ENCODE results near the gene LPO.

The LPO gene

GRCh38 chr17:58268774-58269556 lies 30.6 kb downstream of the LPO start:
- TF ChIP-seq RAD21 (IDR thresholded peaks at IDR 0.05; ENCODE audit: low read depth), result no peak
- no peak for TF ChIP-seq MAX (IDR thresholded peaks at IDR 0.05)
- no peak for TF ChIP-seq USF1 (IDR thresholded peaks at IDR 0.05)
- no peak for TF ChIP-seq CREB1 (IDR thresholded peaks at IDR 0.05; ENCODE audit: low read depth)
- TF ChIP-seq NFIC (IDR thresholded peaks at IDR 0.05), result no peak
- TF ChIP-seq REST (IDR thresholded peaks at IDR 0.05; ENCODE audit: low read depth), result no peak
- TF ChIP-seq CEBPB (IDR thresholded peaks at IDR 0.05), result no peak
- TF ChIP-seq TAF1 (IDR thresholded peaks at IDR 0.05; ENCODE audit: low read depth), result no peak
- TF ChIP-seq ZBTB7A (IDR thresholded peaks at IDR 0.05; ENCODE audit: low read depth), result no peak
- no peak for TF ChIP-seq YY1 (IDR thresholded peaks at IDR 0.05; ENCODE audit: low read depth)
- TF ChIP-seq EGR1 (IDR thresholded peaks at IDR 0.05), result no peak
- TF ChIP-seq EP300 (IDR thresholded peaks at IDR 0.05; ENCODE audit: borderline replicate concordance), result no peak
- no peak for TF ChIP-seq FOXM1 (IDR thresholded peaks at IDR 0.05; ENCODE audit: borderline replicate concordance, low read depth)
- TF ChIP-seq TEAD4 (IDR thresholded peaks at IDR 0.05), result no peak
- no peak for TF ChIP-seq TCF12 (IDR thresholded peaks at IDR 0.05; ENCODE audit: low read depth)

- TF ChIP-seq ZBTB7A (IDR thresholded peaks at IDR 0.05; ENCODE audit: low read depth), result no peak
- no peak for TF ChIP-seq EP300 (IDR thresholded peaks at IDR 0.05; ENCODE audit: borderline replicate concordance)
- TF ChIP-seq REST (IDR thresholded peaks at IDR 0.05; ENCODE audit: low read depth), result no peak
- TF ChIP-seq YY1 (IDR thresholded peaks at IDR 0.05; ENCODE audit: low read depth), result no peak
- no peak for TF ChIP-seq TAF1 (IDR thresholded peaks at IDR 0.05; ENCODE audit: low read depth)
- no peak for TF ChIP-seq TEAD4 (IDR thresholded peaks at IDR 0.05)
These were observed 31.3 kb downstream of the LPO start for GRCh38 chr17:58269557-58270291.

- TF ChIP-seq FOXM1 (IDR thresholded peaks at IDR 0.05; ENCODE audit: borderline replicate concordance, low read depth) (no peak), TAF1 (IDR thresholded peaks at IDR 0.05; ENCODE audit: low read depth) (no peak), CEBPB (IDR thresholded peaks at IDR 0.05) (no peak), TCF12 (IDR thresholded peaks at IDR 0.05; ENCODE audit: low read depth) (no peak), REST (IDR thresholded peaks at IDR 0.05; ENCODE audit: low read depth) (no peak), TEAD4 (IDR thresholded peaks at IDR 0.05) (no peak), CREB1 (IDR thresholded peaks at IDR 0.05; ENCODE audit: low read depth) (no peak), RAD21 (IDR thresholded peaks at IDR 0.05; ENCODE audit: low read depth) (no peak), EP300 (IDR thresholded peaks at IDR 0.05; ENCODE audit: borderline replicate concordance) (no peak), NFIC (IDR thresholded peaks at IDR 0.05) (no peak), YY1 (IDR thresholded peaks at IDR 0.05; ENCODE audit: low read depth) (no peak), USF1 (IDR thresholded peaks at IDR 0.05) (no peak), EGR1 (IDR thresholded peaks at IDR 0.05) (no peak), MAX (IDR thresholded peaks at IDR 0.05) (no peak), ZBTB7A (IDR thresholded peaks at IDR 0.05; ENCODE audit: low read depth) (no peak)
These were observed 32.3 kb downstream of the LPO start for GRCh38 chr17:58270476-58271215.
